Measurements from ENCODE around the gene MGMT.

DNA sequence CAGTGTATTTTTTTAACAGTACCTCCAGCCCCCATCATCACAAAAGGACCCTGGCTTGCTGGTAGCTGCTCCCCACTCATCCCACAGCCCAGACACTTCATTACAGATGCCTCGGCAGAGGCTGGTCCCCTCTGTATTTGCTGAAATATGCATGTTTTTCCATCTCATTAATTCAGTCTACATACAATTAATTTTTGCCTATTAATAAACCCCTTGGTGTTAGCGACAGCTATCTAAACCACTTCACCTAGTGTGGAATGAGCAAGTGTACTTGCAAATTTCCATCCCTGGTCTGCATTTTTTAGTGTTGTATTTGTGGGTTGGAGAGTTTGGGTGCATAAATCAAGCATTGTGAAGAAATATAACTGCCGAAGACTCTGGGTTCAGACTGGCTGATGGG is 216.9 kb downstream of the MGMT start:
- TF ChIP-seq, protein P1, sequence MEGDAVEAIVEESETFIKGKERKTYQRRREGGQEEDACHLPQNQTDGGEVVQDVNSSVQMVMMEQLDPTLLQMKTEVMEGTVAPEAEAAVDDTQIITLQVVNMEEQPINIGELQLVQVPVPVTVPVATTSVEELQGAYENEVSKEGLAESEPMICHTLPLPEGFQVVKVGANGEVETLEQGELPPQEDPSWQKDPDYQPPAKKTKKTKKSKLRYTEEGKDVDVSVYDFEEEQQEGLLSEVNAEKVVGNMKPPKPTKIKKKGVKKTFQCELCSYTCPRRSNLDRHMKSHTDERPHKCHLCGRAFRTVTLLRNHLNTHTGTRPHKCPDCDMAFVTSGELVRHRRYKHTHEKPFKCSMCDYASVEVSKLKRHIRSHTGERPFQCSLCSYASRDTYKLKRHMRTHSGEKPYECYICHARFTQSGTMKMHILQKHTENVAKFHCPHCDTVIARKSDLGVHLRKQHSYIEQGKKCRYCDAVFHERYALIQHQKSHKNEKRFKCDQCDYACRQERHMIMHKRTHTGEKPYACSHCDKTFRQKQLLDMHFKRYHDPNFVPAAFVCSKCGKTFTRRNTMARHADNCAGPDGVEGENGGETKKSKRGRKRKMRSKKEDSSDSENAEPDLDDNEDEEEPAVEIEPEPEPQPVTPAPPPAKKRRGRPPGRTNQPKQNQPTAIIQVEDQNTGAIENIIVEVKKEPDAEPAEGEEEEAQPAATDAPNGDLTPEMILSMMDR (IDR thresholded peaks at IDR 0.05): no peak
- no peak for TF ChIP-seq POLR2A (IDR thresholded peaks at IDR 0.05)
- TF ChIP-seq EP300 (IDR thresholded peaks at IDR 0.05): no peak
